Fibroblast of lung (primary cell): ENCODE results near the gene HEXIM1. TPM values are rescaled to one million over a fixed set of nuclear protein-coding genes. Genes with fewer than 3 reads are reported as not detected.

Experiments used
- DNase-seq, 2 donors: peaks; one replicate each; pipeline versions ENCODE4 v3.0.0 to v3.0.0-alpha.2; 2010; ENCODE audit warnings: low read depth in 2 of 2
- H2AFZ ChIP-seq: 2 replicates; pipeline ENCODE4 v1.5.1; 2012; ENCODE audit warnings: low read length, control low read depth, inconsistent platforms
- H3K27ac ChIP-seq: 2 replicates; pipeline ENCODE4 v1.5.1; 2011; ENCODE audit warnings: low read length, control low read depth; ENCODE audit not compliant: insufficient read depth
- H3K27me3 ChIP-seq: 2 replicates; pipeline ENCODE4 v1.5.1; 2011; ENCODE audit warnings: mild to moderate bottlenecking, low read length; ENCODE audit not compliant: control insufficient read depth, insufficient read depth
- H3K36me3 ChIP-seq: 2 replicates; pipeline ENCODE4 v1.5.1; 2011; ENCODE audit warnings: low read length; ENCODE audit not compliant: control insufficient read depth, insufficient read depth
- H3K4me1 ChIP-seq: 2 replicates; pipeline ENCODE4 v1.5.1; 2011; ENCODE audit warnings: low read length; ENCODE audit not compliant: control insufficient read depth, insufficient read depth; ENCODE audit errors: extremely low read depth
- H3K4me2 ChIP-seq: 2 replicates; pipeline ENCODE4 v1.5.1; 2011; ENCODE audit warnings: low read length, control low read depth; ENCODE audit not compliant: insufficient read depth; ENCODE audit errors: extremely low read depth
- H3K4me3 ChIP-seq, 4 experiments: fragments of 200-600 bp in 1 of 4; sonication (generic) in 1 of 4; replicated peaks in 1 of 4; 2 replicates each; pipeline ENCODE4 v1.5.1; 2011 to 2016; ENCODE audit warnings: low read length in 4 of 4, low read depth in 3 of 4, mild to moderate bottlenecking in 3 of 4, control low read depth in 2 of 4, inconsistent platforms in 1 of 4, mixed read lengths in 1 of 4; ENCODE audit not compliant: insufficient read depth in 1 of 4; ENCODE audit errors: control extremely low read depth in 1 of 4
- H3K79me2 ChIP-seq: 2 replicates; pipeline ENCODE4 v1.5.1; 2012; ENCODE audit warnings: mild to moderate bottlenecking, low read length, inconsistent platforms; ENCODE audit not compliant: control insufficient read depth, insufficient read depth
- H3K9ac ChIP-seq: 2 replicates; pipeline ENCODE4 v1.5.1; 2011; ENCODE audit warnings: mild to moderate bottlenecking, low read length, control low read depth; ENCODE audit not compliant: insufficient read depth
- H3K9me3 ChIP-seq: 2 replicates; pipeline ENCODE4 v1.5.1; 2012; ENCODE audit warnings: low read depth, low read length; ENCODE audit not compliant: control insufficient read depth, insufficient read depth
- H4K20me1 ChIP-seq: 2 replicates; pipeline ENCODE4 v1.5.1; 2011; ENCODE audit warnings: low read length; ENCODE audit not compliant: control insufficient read depth, insufficient read depth; ENCODE audit errors: extremely low read depth
- CTCF ChIP-seq, 2 donors: IDR thresholded peaks in 1 of 2; conservative IDR thresholded peaks in 1 of 2; 1 replicate in 1 of 2; 2 replicates in 1 of 2; pipeline ENCODE4 v1.5.1; 2011 to 2012; ENCODE audit warnings: low read length in 2 of 2, control low read depth in 1 of 2, inconsistent platforms in 1 of 2, low read depth in 1 of 2, mild to moderate bottlenecking in 1 of 2
- EZH2 ChIP-seq: IDR thresholded peaks from 2 replicates; pipeline ENCODE4 v1.5.1; 2012; ENCODE audit warnings: low read length, control low read depth, mild to moderate bottlenecking; ENCODE audit errors: missing control alignments
- polyA plus RNA-seq, 2 donors: library from polyadenylated mRNA; depleted of rRNA in 1 of 2; stranded (reverse) in 1 of 2; unstranded in 1 of 2; fragments of >200 nt; gene quantifications; 2 replicates each; pipeline ENCODE4 v1.2.1, GENCODE V29; 2011 to 2012; ENCODE audit warnings: missing spikeins in 1 of 2
- total RNA-seq: library from RNA; depleted of rRNA; stranded (reverse); fragments of >200 nt; gene quantifications from 2 replicates; pipeline ENCODE4 v1.2.1, GENCODE V29; 2014

HEXIM1 gene
- total and polyA plus RNA-seq, 2 donors (not counting 1 experiment from before 2014, with no cell fraction given), result 9.9 to 11.7 TPM

GRCh38 chr17:45130681-45131615 is 17.3 kb upstream of the HEXIM1 start:
- H3K79me2 ChIP-seq, result peaks cover 20% of the 10 kb centered on the region
- H3K9me3 ChIP-seq, result no peaks in the 10 kb centered on the region
- peaks cover 2% of the 10 kb centered on the region for H3K36me3 ChIP-seq
- H3K27me3 ChIP-seq, result no peaks in the 10 kb centered on the region
- no peak overlapping the region for H2AFZ ChIP-seq
- H4K20me1 ChIP-seq, result no peaks in the 10 kb centered on the region
- no peak for TF ChIP-seq EZH2
- no peak overlapping the region for H3K27ac ChIP-seq
- H3K4me1 ChIP-seq, result peaks cover 23% of the 10 kb centered on the region
- peak overlapping the region; percentile 88 for H3K4me2 ChIP-seq
- DNase-seq, result no peak
- H3K9ac ChIP-seq, result no peak overlapping the region
- H3K4me3 ChIP-seq, result peak overlapping the region; percentile 70 to 98 (median 88)

DNA sequence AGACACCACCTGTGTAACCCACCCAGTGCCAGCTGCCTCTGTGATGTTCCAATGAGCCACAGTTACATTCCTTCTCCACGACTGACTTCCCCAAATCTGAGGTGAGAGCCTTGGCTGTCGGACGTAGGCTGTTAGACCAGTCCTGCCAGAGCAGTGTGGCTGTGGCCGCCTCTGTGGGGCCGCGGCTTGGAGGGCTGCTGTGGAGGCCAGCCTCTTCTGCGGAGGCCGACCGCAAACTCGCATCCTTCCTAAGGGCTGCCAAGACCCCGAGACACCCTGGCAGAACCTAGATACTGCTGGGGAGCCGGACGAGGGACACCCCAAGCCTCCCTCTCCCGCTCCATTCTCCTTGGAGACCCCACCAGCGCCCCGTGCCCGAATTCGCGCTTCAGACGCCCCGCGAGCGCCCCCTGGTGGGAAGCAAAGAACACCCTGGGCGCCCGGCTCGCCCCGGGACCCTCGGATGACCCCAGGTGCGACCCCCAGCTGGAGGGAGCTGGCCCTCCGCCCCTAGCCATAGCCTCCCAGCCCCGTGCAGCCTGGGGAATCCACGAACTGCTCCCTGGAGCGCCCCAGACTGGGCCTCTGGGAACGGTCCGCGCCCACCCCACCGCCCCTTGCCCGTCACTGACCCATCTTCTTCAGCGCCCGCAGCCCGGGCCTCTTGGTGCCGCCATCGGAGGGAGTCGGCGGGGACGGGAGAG is 16.5 kb upstream of the HEXIM1 start:
- TF ChIP-seq CTCF (conservative IDR thresholded peaks at IDR 0.05 in 1 of 2, IDR thresholded peaks at IDR 0.05 in 1 of 2; ENCODE audit: low read depth in 1 of 2, low read length in 2 of 2) (peak; percentile 58 to 77), EZH2 (no peak)
- H2AFZ ChIP-seq, result no peak overlapping the region
- H3K79me2 ChIP-seq, result peaks cover 20% of the 10 kb centered on the region

GRCh38 chr17:45132320-45132571 is 16.0 kb upstream of the HEXIM1 start, which contains the start of gene PLCD3:
PLCD3 (minus strand) TSS chr17:45132515; CDS start chr17:45132410, 105 bp downstream.
- Histone ChIP-seq H3K36me3 (peaks cover 2% of the 10 kb centered on the region), H3K79me2 (peaks cover 19% of the 10 kb centered on the region)
- TF ChIP-seq CTCF (conservative IDR thresholded peaks at IDR 0.05 in 1 of 2, IDR thresholded peaks at IDR 0.05 in 1 of 2; ENCODE audit: low read depth in 1 of 2, low read length in 2 of 2), result no peak
- no peak for TF ChIP-seq EZH2

More for the DNA sequence above, 16.5 kb upstream of the HEXIM1 start:
- H3K27ac ChIP-seq, result peak overlapping the region; percentile 67
- H3K4me2 ChIP-seq, result peak overlapping the region; percentile 88
- H3K9ac ChIP-seq, result peak overlapping the region; percentile 79
- H3K27me3 ChIP-seq, result no peaks in the 10 kb centered on the region
- H3K9me3 ChIP-seq, result no peaks in the 10 kb centered on the region
- H3K36me3 ChIP-seq, result peaks cover 2% of the 10 kb centered on the region
- H4K20me1 ChIP-seq, result no peaks in the 10 kb centered on the region
- DNase-seq, result no peak
- H3K4me1 ChIP-seq, result peaks cover 23% of the 10 kb centered on the region
- peak overlapping the region; percentile 70 to 98 (median 88) for H3K4me3 ChIP-seq

More at GRCh38 chr17:45132320-45132571, 16.0 kb upstream of the HEXIM1 start, which contains the start of gene PLCD3:
- peak within 1 kb of the TSS; percentile 90 for H3K27ac ChIP-seq
- peak within 1 kb of the TSS; percentile 90 for H2AFZ ChIP-seq
- H3K4me1 ChIP-seq, result peaks cover 22% of the 10 kb centered on the region
- H3K9ac ChIP-seq, result peak within 1 kb of the TSS; percentile 79
- H3K4me2 ChIP-seq, result peak within 1 kb of the TSS; percentile 99
- DNase-seq, result no peak
- peak within 1 kb of the TSS; percentile 70 to 98 (median 88) for H3K4me3 ChIP-seq
- H3K27me3 ChIP-seq, result no peaks in the 10 kb centered on the region
- H3K9me3 ChIP-seq, result no peaks in the 10 kb centered on the region
- no peaks in the 10 kb centered on the region for H4K20me1 ChIP-seq
